ENCODE measurements around the gene CCDC57. TPM values are rescaled to one million over a fixed set of nuclear protein-coding genes. Genes with fewer than 3 reads are reported as not detected.

CCDC57 gene
- total RNA-seq, result 4.9 and 11.0 TPM in 2 replicates

GRCh38 chr17:82212331-82213250 is at the start of gene CCDC57:
Gene CCDC57 (minus strand): TSS chr17:82212842. CDS start chr17:82201944, 10,898 bp downstream.

GRCh38 chr17:82228842-82229697 is 16.4 kb upstream of the CCDC57 start, which contains the start of gene SLC16A3:
Gene SLC16A3 (plus strand): TSS chr17:82229042. CDS start chr17:82236009, 6,967 bp downstream.

GRCh38 chr17:82098169-82098938 is 114.3 kb downstream of the CCDC57 start, which contains the start of gene FASN:
Gene FASN (minus strand): TSS chr17:82098236. CDS start chr17:82096445, 1,791 bp downstream.

GRCh38 chr17:82065638-82066303 is 146.9 kb downstream of the CCDC57 start, which contains the start of gene DUS1L:
Gene DUS1L (minus strand): TSS chr17:82065804. CDS start chr17:82065059, 745 bp downstream.

GRCh38 chr17:82051776-82052637 is 160.6 kb downstream of the CCDC57 start, which contains the start of the genes GPS1 and RFNG:
Gene GPS1 (plus strand): TSS chr17:82051898. CDS start chr17:82051932, 34 bp downstream.
Gene RFNG (minus strand): TSS chr17:82051811. CDS start chr17:82051766, 45 bp downstream.

Other genes starting within 250 kb of the CCDC57 start
- gene ASPSCR1, start 235.2 kb downstream of the CCDC57 start, total RNA-seq, result 16.5 and 25.6 TPM in 2 replicates
- gene CENPX, start 190.0 kb downstream of the CCDC57 start, total RNA-seq, result 26.7 and 47.4 TPM in 2 replicates
- gene LRRC45, start 189.5 kb downstream of the CCDC57 start, total RNA-seq, result 13.9 and 22.8 TPM in 2 replicates
- gene RAC3, start 181.2 kb downstream of the CCDC57 start, total RNA-seq, result 13.1 and 14.3 TPM in 2 replicates
- 28.7 and 48.2 TPM in 2 replicates for gene DCXR, start 175.1 kb downstream of the CCDC57 start, total RNA-seq
- 17.0 and 29.6 TPM in 2 replicates for gene RFNG, start 161.0 kb downstream of the CCDC57 start, total RNA-seq
- gene GPS1, start 160.9 kb downstream of the CCDC57 start, total RNA-seq, result 72.7 and 85.7 TPM in 2 replicates
- gene DUS1L, start 147.0 kb downstream of the CCDC57 start, total RNA-seq, result 54.6 and 59.5 TPM in 2 replicates
- 73.0 and 95.0 TPM in 2 replicates for gene FASN, start 114.6 kb downstream of the CCDC57 start, total RNA-seq
- 146 and 192 TPM in 2 replicates for gene SLC16A3, start 16.2 kb upstream of the CCDC57 start, total RNA-seq
- 40.8 and 76.5 TPM in 2 replicates for gene CSNK1D, start 60.9 kb upstream of the CCDC57 start, total RNA-seq
- not detected in 2 replicates for gene CD7, start 104.8 kb upstream of the CCDC57 start, total RNA-seq
- gene SECTM1, start 120.9 kb upstream of the CCDC57 start, total RNA-seq, result 2.2 and 3.9 TPM in 2 replicates
- not detected in 2 replicates for gene TEX19, start 146.4 kb upstream of the CCDC57 start, total RNA-seq
- not detected in 2 replicates for gene UTS2R, start 158.9 kb upstream of the CCDC57 start, total RNA-seq
- 9.9 and 12.3 TPM in 2 replicates for gene HEXD, start 205.5 kb upstream of the CCDC57 start, total RNA-seq
- 25.3 and 33.4 TPM in 2 replicates for gene OGFOD3, start 205.7 kb upstream of the CCDC57 start, total RNA-seq
- 40.3 and 49.9 TPM in 2 replicates for gene CYBC1, start 237.9 kb upstream of the CCDC57 start, total RNA-seq
- gene NARF, start 245.9 kb upstream of the CCDC57 start, total RNA-seq, result 33.7 and 58.9 TPM in 2 replicates